Adrenal gland (tissue), 5 donors: ENCODE results near the gene MTX2.

Experiments used
- POLR2A ChIP-seq, 2 donors: fragments of 450-650 bp; IDR thresholded peaks; one replicate each; pipeline ENCODE4 v1.6.1; 2017; ENCODE audit warnings: antibody characterized with exemption in 2 of 2, mild to moderate bottlenecking in 2 of 2, moderate library complexity in 1 of 2
- TF ChIP-seq, protein P1 (sequence below), 6 experiments: fragments of 450-650 bp in 4 of 6; fragments of 200-600 bp in 2 of 6; sonication (generic) in 1 of 6; IDR thresholded peaks; 1 replicate in 5 of 6; 2 replicates in 1 of 6; pipeline versions ENCODE4 v1.5.1 to v1.8.0; 2016 to 2021; ENCODE audit warnings: antibody characterized with exemption in 6 of 6, mild to moderate bottlenecking in 2 of 6, moderate library complexity in 1 of 6
- donor health status: DM: no; HTN: no; CAD: no.

DNA sequence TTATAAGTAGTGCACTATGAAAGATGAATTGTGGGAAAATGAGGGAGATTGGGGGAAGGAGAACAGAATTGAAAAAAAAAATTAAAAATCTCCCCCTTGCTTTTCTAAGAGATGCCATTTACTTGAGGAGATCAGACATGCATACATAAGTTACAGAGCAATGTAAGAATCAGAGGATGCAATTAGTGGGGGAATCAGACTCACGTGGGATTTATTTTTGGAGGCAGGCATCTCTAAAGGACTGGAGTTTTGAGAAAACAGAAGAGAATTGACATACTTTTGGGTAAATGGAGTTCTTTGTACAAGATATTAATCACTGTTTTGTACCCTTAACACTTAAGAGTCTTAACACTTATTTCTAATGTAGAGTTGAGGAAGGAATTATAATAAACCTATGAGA, 52.7 kb downstream of the MTX2 start:
- TF ChIP-seq POLR2A (IDR thresholded peaks at IDR 0.05): no peak
- TF ChIP-seq, protein P1, sequence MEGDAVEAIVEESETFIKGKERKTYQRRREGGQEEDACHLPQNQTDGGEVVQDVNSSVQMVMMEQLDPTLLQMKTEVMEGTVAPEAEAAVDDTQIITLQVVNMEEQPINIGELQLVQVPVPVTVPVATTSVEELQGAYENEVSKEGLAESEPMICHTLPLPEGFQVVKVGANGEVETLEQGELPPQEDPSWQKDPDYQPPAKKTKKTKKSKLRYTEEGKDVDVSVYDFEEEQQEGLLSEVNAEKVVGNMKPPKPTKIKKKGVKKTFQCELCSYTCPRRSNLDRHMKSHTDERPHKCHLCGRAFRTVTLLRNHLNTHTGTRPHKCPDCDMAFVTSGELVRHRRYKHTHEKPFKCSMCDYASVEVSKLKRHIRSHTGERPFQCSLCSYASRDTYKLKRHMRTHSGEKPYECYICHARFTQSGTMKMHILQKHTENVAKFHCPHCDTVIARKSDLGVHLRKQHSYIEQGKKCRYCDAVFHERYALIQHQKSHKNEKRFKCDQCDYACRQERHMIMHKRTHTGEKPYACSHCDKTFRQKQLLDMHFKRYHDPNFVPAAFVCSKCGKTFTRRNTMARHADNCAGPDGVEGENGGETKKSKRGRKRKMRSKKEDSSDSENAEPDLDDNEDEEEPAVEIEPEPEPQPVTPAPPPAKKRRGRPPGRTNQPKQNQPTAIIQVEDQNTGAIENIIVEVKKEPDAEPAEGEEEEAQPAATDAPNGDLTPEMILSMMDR (IDR thresholded peaks at IDR 0.05): no peak
